K562 (cell line): Measurements from ENCODE around the gene PLCB3. TPM values are rescaled to one million over a fixed set of nuclear protein-coding genes. Genes with fewer than 3 reads are reported as not detected.

Experiments used
- CBFB ChIP-seq: sonication (generic); formaldehyde crosslinking; IDR thresholded peaks from 2 replicates; pipeline ENCODE4 v1.4.0; 2020; ENCODE audit warnings: mild to moderate bottlenecking, missing genetic modification reagents
- FOXP1 ChIP-seq: sonication (generic); formaldehyde crosslinking; IDR thresholded peaks from 2 replicates; pipeline ENCODE4 v1.8.0; 2022; ENCODE audit warnings: mild to moderate bottlenecking, missing genetic modification reagents
- GATAD2B ChIP-seq: fragments of 450-650 bp; IDR thresholded peaks from 2 replicates; pipeline ENCODE4 v1.6.1; 2017; ENCODE audit warnings: mild to moderate bottlenecking, borderline replicate concordance
- GTF2A2 ChIP-seq: IDR thresholded peaks from 2 replicates; pipeline ENCODE4 v1.6.1; 2016; ENCODE audit warnings: mild to moderate bottlenecking, missing genetic modification characterization, missing compliant biosample characterization
- HDGF ChIP-seq: fragments of 450-650 bp; IDR thresholded peaks from 2 replicates; pipeline ENCODE4 v1.6.1; 2016
- KLF10 ChIP-seq: fragments of 250-450 bp; sonication (Bioruptor Pico); IDR thresholded peaks from 2 replicates; pipeline ENCODE4 v1.6.1; 2021; ENCODE audit warnings: matching md5 sums
- PHF20 ChIP-seq: fragments of 450-650 bp; IDR thresholded peaks from 2 replicates; pipeline ENCODE4 v1.6.1; 2018; ENCODE audit not compliant: partially characterized antibody
- PRMT5 ChIP-seq: sonication (generic); formaldehyde crosslinking; IDR thresholded peaks from 2 replicates; pipeline ENCODE4 v1.5.0; 2020; ENCODE audit warnings: missing genetic modification reagents
- RBM25 ChIP-seq: fragments of 200-400 bp; formaldehyde crosslinking; IDR thresholded peaks from 2 replicates; pipeline ENCODE4 v1.6.1; 2018; ENCODE audit warnings: low read length, low read depth, moderate library complexity; ENCODE audit not compliant: severe bottlenecking
- SMARCA5 ChIP-seq: fragments of 450-650 bp; IDR thresholded peaks from 2 replicates; pipeline ENCODE4 v1.6.1; 2016
- SMARCE1 ChIP-seq: fragments of 450-650 bp; IDR thresholded peaks from 2 replicates; pipeline ENCODE4 v1.7.1; 2016; ENCODE audit warnings: mild to moderate bottlenecking
- TEAD1 ChIP-seq, 2 experiments: fragments of 450-650 bp in 1 of 2; sonication (generic) in 1 of 2; formaldehyde crosslinking; IDR thresholded peaks; 2 replicates each; pipeline versions ENCODE4 v1.4.0 to v1.8.0; 2020 to 2022; ENCODE audit warnings: mild to moderate bottlenecking in 2 of 2, missing genetic modification reagents in 1 of 2
- THRAP3 ChIP-seq: fragments of 450-650 bp; IDR thresholded peaks from 2 replicates; pipeline ENCODE4 v1.6.1; 2016; ENCODE audit warnings: mild to moderate bottlenecking, inconsistent platforms, borderline replicate concordance
- ZFX ChIP-seq: sonication (generic); formaldehyde crosslinking; IDR thresholded peaks from 2 replicates; pipeline ENCODE4 v1.8.0; 2022; ENCODE audit warnings: mild to moderate bottlenecking, missing genetic modification reagents, moderate library complexity
- ZNF408 ChIP-seq: fragments of 250-450 bp; sonication (Bioruptor Pico); IDR thresholded peaks from 2 replicates; pipeline ENCODE4 v1.4.0; 2020; ENCODE audit warnings: low read depth, mild to moderate bottlenecking, moderate library complexity
- ZNF507 ChIP-seq: conservative IDR thresholded peaks from 2 replicates; pipeline ENCODE4 v1.6.1; 2017; ENCODE audit warnings: missing genetic modification characterization, missing compliant biosample characterization
- ZNF589 ChIP-seq: fragments of 200-800 bp; sonication (Bioruptor generic); IDR thresholded peaks from 2 replicates; pipeline ENCODE4 v1.6.1; 2016; ENCODE audit warnings: low read depth, missing genetic modification characterization, missing compliant biosample characterization
- polyA plus RNA-seq, 8 experiments: library from polyadenylated mRNA; depleted of rRNA in 4 of 8; stranded (reverse) in 5 of 8; unstranded in 3 of 8; fragments of >200 nt; fragmentation: Nextera tagmentation in 2 of 8; fragmentation: Illumina TruSeq in 1 of 8; extraction: Ambion mirVana in 2 of 8; extraction: Trizol in 1 of 8; gene quantifications; 2 replicates each; pipeline versions ENCODE4 v1.2.1 to v1.2.3, GENCODE V29; 2011 to 2014; ENCODE audit warnings: inconsistent platforms in 1 of 8, missing spikeins in 1 of 8
- total RNA-seq, 7 experiments: library from RNA; depleted of rRNA in 6 of 7; stranded (reverse); fragments of >200 nt in 6 of 7; fragmentation: Illumina TruSeq in 2 of 7; extraction: Trizol in 2 of 7; gene quantifications; 2 replicates each; pipeline versions ENCODE4 v1.2.1 to v1.2.3, GENCODE V29; 2011 to 2021; ENCODE audit warnings: low replicate concordance in 1 of 7
- TF ChIP-seq, protein P1 (sequence below): fragments of 200-600 bp; sonication (generic); IDR thresholded peaks from one replicate; pipeline ENCODE4 v1.6.1; 2012; ENCODE audit warnings: mild to moderate bottlenecking, low read depth, low read length, inconsistent platforms

PLCB3 gene
- total and polyA plus RNA-seq, 9 of the 15 experiments (the other 6 are each of a cell fraction or from before 2014, with no cell fraction given) = 0.31 to 44.8 (median 14.6) TPM

DNA sequence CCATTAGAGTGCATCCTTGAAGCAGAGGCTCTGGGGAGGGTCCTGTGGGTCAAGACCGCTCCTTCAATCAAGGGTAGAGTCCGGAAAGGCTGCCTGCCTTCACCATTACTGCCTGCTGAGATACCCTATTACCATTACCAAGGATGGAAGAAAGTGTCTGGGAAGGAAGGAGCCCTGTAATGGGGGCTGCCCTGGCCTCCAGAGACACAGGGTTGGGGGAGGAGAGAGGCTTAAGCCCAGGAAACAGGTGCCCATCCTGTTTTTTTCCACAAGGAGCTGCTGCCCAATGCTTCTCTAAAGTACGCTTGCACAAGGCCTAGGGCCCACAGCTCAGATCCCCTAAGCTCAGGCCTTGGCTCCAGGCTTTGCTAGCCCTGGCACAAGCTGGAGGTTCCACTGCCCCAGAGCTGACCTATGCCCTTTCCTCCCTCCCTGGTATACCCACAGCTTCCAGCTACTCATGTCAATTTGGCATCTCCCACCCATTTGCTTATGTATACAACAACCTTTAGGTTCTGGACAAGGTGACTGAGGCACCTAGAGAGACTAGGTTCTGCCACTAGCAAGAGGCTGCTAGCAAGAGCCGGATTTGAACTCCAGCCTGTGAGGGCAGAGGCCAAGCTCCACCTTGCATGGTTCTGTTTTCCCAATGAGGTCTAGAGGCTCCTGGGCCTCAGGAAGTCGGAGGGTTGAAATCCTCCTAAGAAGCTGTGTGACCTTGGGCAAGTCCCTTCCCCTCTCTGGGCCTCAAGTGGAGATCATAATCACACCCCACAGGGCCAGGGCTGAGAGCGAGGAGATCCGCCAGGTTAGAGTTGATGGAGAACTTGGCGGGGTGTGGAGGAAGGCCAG, 1.5 kb upstream of the PLCB3 start (continued):
- TF ChIP-seq, protein P1, sequence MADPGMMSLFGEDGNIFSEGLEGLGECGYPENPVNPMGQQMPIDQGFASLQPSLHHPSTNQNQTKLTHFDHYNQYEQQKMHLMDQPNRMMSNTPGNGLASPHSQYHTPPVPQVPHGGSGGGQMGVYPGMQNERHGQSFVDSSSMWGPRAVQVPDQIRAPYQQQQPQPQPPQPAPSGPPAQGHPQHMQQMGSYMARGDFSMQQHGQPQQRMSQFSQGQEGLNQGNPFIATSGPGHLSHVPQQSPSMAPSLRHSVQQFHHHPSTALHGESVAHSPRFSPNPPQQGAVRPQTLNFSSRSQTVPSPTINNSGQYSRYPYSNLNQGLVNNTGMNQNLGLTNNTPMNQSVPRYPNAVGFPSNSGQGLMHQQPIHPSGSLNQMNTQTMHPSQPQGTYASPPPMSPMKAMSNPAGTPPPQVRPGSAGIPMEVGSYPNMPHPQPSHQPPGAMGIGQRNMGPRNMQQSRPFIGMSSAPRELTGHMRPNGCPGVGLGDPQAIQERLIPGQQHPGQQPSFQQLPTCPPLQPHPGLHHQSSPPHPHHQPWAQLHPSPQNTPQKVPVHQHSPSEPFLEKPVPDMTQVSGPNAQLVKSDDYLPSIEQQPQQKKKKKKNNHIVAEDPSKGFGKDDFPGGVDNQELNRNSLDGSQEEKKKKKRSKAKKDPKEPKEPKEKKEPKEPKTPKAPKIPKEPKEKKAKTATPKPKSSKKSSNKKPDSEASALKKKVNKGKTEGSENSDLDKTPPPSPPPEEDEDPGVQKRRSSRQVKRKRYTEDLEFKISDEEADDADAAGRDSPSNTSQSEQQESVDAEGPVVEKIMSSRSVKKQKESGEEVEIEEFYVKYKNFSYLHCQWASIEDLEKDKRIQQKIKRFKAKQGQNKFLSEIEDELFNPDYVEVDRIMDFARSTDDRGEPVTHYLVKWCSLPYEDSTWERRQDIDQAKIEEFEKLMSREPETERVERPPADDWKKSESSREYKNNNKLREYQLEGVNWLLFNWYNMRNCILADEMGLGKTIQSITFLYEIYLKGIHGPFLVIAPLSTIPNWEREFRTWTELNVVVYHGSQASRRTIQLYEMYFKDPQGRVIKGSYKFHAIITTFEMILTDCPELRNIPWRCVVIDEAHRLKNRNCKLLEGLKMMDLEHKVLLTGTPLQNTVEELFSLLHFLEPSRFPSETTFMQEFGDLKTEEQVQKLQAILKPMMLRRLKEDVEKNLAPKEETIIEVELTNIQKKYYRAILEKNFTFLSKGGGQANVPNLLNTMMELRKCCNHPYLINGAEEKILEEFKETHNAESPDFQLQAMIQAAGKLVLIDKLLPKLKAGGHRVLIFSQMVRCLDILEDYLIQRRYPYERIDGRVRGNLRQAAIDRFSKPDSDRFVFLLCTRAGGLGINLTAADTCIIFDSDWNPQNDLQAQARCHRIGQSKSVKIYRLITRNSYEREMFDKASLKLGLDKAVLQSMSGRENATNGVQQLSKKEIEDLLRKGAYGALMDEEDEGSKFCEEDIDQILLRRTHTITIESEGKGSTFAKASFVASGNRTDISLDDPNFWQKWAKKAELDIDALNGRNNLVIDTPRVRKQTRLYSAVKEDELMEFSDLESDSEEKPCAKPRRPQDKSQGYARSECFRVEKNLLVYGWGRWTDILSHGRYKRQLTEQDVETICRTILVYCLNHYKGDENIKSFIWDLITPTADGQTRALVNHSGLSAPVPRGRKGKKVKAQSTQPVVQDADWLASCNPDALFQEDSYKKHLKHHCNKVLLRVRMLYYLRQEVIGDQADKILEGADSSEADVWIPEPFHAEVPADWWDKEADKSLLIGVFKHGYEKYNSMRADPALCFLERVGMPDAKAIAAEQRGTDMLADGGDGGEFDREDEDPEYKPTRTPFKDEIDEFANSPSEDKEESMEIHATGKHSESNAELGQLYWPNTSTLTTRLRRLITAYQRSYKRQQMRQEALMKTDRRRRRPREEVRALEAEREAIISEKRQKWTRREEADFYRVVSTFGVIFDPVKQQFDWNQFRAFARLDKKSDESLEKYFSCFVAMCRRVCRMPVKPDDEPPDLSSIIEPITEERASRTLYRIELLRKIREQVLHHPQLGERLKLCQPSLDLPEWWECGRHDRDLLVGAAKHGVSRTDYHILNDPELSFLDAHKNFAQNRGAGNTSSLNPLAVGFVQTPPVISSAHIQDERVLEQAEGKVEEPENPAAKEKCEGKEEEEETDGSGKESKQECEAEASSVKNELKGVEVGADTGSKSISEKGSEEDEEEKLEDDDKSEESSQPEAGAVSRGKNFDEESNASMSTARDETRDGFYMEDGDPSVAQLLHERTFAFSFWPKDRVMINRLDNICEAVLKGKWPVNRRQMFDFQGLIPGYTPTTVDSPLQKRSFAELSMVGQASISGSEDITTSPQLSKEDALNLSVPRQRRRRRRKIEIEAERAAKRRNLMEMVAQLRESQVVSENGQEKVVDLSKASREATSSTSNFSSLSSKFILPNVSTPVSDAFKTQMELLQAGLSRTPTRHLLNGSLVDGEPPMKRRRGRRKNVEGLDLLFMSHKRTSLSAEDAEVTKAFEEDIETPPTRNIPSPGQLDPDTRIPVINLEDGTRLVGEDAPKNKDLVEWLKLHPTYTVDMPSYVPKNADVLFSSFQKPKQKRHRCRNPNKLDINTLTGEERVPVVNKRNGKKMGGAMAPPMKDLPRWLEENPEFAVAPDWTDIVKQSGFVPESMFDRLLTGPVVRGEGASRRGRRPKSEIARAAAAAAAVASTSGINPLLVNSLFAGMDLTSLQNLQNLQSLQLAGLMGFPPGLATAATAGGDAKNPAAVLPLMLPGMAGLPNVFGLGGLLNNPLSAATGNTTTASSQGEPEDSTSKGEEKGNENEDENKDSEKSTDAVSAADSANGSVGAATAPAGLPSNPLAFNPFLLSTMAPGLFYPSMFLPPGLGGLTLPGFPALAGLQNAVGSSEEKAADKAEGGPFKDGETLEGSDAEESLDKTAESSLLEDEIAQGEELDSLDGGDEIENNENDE = no peak
- no peak for TF ChIP-seq ZNF507 (tag)
- peak; percentile 94 for TF ChIP-seq SMARCA5
- TF ChIP-seq SMARCE1 = no peak
- TF ChIP-seq ZNF408 (CRISPR knock-in tag) = no peak
- TF ChIP-seq TEAD1 (CRISPR knock-in tag; IDR thresholded peaks at IDR 0.05) = no peak
- TF ChIP-seq ZNF589 (CRISPR knock-in tag) = no peak
- no peak for TF ChIP-seq THRAP3
- TF ChIP-seq FOXP1 = no peak
- no peak for TF ChIP-seq HDGF
- TF ChIP-seq KLF10 (CRISPR knock-in tag) = no peak
- TF ChIP-seq CBFB (CRISPR knock-in tag) = no peak
- TF ChIP-seq PRMT5 (CRISPR knock-in tag) = no peak
- TF ChIP-seq ZFX = 0 out of 2 replicates have a peak, but pooled peaks have one; percentile 24
- TF ChIP-seq GTF2A2 (tag) = no peak
- TF ChIP-seq RBM25 = peak; percentile 99
- no peak for TF ChIP-seq GATAD2B
- peak; percentile 14 for TF ChIP-seq PHF20
